GM21737 (cell line): ENCODE data around the gene IWS1.
A peak's percentile ranks its signal among the peaks of the same experiment; 100 is the strongest.
"Not testable (repeated sequence)": the region's sequence is repeated elsewhere in the genome, so short reads cannot be mapped to it uniquely, and the experiment has no call there.

Experiments used
- ATAC-seq: cut with Tn5 transposase; IDR thresholded peaks from one replicate; pipeline ENCODE4 v1.9.1; 2021; ENCODE audit warnings: mild to moderate bottlenecking, moderate library complexity; ENCODE audit not compliant: unreplicated experiment

Gene IWS1

DNA sequence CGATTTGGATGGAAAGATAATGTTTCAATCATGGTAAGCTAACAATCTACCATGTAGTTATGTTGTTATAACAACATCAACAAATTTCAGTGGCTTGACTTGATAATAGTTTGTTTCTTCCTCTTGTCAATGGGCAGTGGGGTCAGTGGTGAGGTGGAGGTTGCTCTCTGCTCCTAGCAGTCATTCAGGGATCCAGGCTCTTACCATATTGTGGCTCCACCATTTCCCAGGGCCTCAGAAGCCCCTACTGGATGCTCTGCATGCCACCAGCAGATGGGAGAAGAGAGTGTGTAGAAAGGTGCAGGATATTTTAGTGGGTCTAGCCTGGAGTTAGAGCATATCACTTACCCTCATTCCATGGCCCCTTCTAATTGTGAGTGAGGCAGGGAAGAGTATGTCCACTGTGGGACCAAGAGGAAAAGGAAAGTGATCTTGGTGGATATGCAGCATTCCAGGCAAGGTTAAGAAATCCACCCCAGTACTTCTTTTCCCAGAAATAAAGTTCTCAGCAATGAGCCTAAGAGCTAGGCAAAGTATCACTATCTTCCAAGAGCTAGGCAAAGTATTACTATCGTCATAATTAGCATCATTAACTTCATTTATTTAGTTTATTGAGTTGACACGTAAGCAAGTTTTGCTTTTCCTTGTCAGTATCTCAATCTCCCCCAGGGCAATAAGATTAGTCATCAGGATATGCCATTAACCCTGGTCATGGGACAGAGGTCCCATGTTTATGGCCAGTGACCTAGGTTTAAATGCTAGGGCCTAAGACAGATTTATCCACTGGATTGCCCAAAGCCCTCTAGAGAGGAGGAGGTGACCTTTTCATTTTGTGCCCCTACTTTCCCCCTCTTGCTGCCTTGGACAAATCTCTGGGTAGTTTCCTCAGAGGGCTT, 4.2 kb upstream of the IWS1 start:
- ATAC-seq = no peak

DNA sequence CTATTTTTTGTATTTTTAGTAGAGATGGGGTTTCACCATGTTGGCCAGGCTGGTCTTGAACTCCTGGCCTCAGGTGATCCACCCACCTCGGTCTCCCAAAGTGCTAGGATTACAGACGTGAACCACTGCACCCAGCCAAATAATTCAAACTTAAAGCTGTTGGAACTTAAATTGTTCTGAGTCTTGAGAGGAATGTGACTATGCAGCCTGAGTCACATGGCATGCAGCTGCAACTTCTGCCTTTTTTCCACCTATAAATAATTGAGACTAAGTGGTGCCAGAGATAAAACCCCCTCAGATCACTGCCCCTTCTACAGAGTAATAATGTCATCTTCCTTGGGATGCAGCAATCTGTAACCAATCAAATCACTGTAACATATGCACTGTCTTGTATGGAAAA, 3.1 kb upstream of the IWS1 start:
- ATAC-seq = not testable (repeated sequence)

DNA sequence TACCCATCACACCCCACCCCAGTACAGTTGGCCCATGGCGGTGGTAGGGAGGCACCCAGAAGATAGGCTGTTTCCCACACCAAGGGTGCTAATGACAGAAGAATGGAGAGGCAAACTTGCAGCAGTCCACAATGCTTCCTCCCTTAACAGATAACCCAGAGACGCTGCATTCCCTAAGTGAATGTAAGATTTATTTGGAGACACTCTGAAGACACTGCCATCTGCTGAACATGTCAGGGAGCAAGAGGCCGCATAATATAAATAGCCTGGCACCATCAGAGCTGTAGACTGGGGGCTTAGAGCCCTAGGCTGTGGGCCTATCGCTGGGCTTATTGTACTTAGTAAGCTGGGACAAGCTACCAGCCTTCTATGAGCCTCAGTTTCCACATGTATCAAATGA, 2.2 kb upstream of the IWS1 start:
- no peak for ATAC-seq

- peak; percentile 10 for ATAC-seq
Observed at GRCh38 chr2:127527001-127527804, 914 bp upstream of the IWS1 start.

GRCh38 chr2:127525691-127526131, 578 bp downstream of the IWS1 start:
- no peak for ATAC-seq

DNA sequence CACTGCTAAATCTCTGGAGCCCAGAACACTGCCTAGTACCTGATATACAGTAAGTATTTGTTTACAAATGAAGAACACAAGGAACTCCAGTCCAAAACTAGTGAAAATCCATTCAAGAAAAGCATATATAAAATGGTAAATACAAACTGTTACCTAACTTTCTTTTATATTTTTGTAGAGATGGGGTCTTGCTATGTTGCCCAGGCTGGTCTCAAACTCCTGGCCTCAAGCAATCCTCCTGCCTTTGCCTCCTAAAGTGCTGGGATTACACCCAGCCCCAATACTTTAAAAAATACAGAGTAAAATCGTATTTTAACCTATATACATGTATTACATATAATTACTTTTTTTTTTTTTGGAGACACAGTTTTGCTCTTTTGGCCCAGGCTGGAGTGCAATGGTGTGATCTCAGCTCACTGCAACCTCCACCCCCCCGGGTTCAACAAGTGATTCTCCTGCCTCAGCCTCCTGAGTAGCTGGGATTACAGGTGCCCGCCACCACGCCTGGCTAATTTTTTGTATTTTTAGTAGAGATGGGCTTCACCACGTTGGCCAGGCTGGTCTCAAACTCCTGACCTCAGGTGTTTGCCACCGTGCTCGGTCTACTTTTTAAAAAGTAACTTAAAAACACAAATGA, 2.0 kb downstream of the IWS1 start:
- ATAC-seq = not testable (repeated sequence)

DNA sequence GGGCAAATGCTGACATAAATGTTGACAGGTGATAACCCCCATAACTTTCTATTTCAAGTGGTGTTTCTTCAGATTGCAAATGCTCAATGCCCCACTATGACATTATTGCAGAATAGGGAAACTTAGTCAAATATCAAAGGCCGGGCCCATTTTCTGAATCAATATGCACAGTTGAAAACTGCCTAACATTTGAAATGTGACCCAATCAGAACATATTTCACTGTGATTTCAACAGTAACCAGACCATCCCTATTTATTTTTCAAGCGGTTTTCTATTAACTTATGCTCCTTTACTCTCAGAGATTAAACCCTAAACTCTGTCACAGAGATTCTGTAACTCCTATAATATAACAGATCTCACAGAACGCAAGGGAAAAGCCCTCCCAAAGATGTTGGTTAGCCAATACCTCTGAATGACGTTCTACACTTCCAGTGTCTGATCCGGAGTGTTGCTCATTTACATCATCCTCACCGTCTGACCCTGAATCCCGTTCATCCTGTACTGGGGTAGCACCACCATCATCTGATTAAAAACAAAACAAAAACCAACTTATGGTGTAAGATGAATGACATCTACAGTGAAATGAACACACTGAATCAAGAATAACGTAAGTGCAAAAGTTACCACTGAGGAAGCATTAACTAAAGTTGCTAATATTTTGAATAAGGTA, 2.9 kb downstream of the IWS1 start:
- no peak for ATAC-seq

GRCh38 chr2:127520424-127520823, 5.9 kb downstream of the IWS1 start:
- ATAC-seq = no peak

DNA sequence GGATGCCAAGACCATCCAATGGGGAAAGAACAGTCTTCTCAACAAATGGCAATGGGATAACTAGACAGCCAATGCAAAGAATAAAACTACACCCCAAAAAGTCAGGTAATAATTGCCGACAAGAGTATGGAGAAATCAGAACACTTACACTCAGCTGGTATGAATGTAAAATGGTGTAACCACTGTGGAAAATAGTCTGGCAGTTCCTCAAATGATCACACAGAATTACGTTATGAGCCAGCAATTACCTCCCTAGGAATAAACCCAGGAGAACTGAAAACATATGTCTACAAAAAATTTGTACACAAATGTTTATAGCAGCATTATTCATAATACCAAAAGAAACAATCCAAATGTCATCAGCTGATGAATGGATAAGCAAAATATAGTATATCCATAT, 8.8 kb downstream of the IWS1 start:
- ATAC-seq = no peak

DNA sequence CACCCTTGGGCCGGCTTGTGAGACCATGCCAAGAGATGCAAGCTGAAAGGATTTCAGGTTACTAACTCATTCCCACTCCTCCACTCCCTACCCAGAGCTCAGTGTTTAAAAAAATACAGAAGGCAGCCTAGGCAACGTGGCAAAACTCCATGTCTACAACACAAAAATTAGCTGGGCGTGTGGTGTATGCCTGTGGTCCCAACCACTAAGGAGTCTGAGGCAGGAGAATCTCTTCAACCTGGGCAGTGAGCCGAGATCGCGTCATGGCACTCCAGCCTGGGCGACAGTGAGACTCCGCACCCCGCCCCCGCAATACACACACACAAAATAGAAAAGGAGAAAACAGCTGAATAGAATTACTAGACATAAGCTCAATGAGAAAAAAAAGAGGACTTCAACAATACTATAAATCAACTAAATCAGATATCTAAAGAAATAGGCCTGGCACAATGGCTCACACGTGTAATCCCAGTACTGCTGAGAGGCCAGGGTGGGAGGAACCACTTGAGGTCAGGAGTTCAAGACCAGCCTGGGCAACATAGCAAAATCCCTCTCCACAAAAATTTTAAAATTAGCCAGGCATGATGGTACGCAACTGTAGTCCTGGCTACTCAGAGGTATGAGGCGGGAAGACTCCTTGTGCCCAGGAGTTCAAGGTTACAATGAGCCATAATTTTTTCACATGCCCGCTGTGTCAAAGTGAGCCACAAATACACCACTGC, 10.1 kb downstream of the IWS1 start:
- ATAC-seq = no peak

DNA sequence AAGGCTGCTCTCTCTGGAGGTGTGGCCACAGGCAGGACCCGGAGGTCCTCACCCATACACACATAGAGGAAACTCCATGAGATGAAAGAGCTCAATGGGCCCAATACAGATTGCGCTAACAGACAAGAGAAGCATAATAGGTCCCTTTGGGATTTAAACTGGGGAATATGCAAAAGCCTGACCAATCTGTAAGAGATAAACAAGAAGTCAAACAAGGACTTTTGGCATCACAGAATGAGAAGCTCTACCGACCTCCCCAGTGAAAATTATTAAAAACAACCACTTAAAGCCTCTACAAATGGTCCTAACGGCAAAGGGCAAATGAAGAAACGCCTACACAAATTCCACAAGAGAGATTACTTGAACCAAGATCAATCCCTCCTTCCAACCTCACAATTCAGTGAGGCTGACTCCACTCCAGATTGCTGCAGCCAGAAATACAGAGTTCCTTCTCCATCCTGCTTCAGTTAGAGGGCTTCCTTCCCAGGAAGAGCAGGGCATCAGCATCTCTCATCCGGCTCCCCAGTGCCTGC, 10.8 kb downstream of the IWS1 start:
- ATAC-seq = no peak

DNA sequence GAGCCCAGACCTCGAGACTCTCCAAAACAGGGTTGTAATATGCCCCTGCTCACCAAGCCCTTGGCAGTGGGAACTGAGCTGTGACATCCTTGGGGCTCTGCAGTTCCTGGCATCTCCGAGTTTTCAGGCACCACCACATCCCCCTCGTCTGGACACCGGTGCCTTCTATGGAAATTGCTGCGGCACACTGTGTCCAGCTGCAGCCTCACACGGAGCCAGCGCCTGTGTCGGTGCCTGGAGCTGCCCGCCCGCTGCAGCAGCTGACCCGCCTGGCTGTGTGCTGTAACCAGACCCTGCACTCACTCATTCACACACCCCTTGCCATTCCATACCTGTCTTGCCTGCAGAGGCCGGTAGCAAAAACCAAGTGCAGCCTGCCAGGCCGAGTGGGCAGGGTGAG, 11.8 kb downstream of the IWS1 start:
- ATAC-seq = no peak

- no peak for ATAC-seq
Observed at GRCh38 chr2:127514076-127514475, 12.2 kb downstream of the IWS1 start.

- no peak for ATAC-seq
Observed at GRCh38 chr2:127512362-127512761, 13.9 kb downstream of the IWS1 start.

- ATAC-seq = no peak
Observed at GRCh38 chr2:127511917-127512316, 14.4 kb downstream of the IWS1 start.

- no peak for ATAC-seq
Observed at GRCh38 chr2:127511090-127511695, 15.1 kb downstream of the IWS1 start.

DNA sequence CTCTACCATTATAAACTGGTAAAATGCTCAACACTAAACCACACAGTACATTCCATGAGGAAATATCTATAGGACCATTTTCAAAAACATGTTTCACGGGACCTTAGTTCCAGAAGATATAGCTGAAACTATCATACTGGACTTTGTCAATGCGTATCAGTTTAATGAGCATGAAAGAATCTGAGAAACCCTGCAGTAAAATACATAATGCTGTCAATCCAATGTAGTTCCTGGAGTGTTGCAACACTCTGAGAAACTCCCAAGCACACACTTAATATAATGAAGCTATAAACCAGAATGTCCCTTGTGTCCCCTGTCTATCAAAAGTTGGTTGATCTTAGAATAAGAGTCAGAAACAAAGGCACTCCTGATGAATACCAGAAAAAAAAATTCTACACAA, 16.2 kb downstream of the IWS1 start:
- ATAC-seq = no peak

DNA sequence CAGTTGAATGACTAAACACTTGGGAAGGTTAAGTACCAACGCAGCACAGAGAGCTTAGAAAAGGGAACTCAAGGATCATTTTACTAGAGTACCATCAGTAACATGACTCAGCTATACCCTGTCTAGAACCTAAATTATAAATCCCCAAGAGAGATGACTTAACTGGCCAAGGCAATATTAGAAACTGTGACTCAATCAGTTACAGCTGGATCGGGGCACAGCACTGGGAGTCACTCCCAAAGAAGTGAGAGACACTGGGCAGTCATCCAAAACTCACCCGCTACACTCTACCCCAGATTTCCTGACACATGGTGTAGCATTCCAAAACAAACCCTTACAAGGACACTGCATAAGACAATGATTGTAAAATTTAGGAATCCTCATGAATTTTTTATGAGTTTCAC, 17.7 kb downstream of the IWS1 start:
- ATAC-seq = no peak

DNA sequence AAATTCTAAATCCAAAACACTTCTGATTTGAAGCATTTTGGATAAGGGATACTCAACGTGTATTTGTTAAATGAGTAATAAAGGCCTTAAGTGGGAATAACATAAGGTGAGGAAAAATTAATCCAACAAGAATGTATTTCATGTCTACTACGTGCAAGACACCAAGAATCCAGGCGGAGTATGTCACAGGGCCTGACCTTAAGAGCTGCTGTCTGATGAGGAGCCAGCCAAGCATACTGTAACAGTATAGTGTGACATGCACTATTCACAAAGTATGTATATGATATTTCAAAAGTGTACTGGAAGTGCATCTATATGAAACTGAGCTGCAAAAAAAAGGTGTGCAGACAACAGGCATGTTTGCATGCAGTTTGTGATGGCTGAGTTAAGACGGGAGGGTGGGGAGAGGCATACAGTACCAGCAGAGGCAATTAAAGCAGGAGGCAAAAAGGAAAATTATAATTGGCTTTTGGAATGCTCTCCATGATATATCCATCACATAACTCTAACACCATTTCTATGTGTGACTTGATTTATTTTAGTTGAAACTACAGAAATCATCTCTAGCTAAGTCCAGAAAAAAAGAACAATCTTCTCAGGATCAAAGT, 18.2 kb downstream of the IWS1 start:
- ATAC-seq = no peak
